Measurements from ENCODE around the gene DYRK1A.
"Not testable (repeated sequence)": the region's sequence is repeated elsewhere in the genome, so short reads cannot be mapped to it uniquely, and the experiment has no call there.

The DYRK1A gene

DNA sequence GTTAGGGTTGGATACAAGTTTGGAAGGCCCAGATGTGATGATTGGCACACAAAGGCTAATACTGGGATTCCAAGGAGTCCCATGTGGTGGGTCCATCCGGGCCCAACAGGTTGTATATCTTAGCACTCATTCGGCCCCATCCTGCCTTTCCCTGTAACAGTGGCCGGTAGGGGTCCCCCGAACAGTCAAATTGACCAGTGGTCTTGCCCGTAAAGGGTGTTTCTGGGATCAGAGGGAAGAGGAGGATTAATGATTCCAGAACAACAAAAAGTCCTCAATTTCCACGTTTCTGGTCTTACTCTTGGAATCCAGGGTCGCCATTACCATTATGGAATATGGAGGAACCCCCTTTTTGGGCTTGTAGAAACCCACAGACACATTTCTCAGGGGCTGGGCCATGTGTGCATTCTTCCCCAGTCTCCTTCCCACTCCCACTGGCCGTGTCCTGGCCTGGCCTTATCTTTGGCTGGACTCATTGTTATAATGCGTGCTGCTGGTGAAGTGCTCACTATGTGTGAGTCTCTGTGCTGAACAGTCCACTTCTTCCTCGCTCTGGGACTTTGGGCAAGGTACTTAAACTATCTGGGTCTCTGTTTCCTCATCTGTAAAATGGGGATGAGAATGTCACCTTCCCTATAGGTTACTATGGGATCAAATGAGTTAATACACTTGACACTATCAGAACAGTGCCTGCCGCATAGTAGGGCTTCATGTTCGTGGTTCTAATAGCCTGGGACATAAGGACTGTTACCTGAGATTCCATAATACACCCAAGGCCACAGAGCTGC lies 161.8 kb downstream of the DYRK1A start:
- no peak for DNase-seq (ENCODE audit: low spot score)

DNA sequence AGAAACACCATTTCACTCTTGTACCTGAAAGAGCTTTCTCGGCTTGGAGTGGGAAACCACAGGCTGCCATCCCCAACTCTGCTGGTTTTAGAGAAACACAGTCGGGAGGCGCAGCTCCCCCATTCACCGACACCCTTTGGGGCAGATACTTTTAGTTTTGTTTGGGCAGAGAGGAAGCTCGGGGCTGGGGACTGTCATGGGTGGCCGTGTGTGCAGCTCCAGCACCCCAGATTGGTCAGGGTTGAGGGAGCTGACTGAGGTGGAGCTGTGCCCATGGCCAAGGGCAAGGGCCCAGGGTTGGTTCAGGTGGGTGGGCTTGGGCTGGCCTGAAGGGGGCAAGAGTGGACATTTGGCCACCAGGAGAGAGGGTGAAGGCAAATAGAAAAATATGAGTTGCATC lies 163.1 kb downstream of the DYRK1A start:
- DNase-seq (ENCODE audit: low spot score) = no peak

DNA sequence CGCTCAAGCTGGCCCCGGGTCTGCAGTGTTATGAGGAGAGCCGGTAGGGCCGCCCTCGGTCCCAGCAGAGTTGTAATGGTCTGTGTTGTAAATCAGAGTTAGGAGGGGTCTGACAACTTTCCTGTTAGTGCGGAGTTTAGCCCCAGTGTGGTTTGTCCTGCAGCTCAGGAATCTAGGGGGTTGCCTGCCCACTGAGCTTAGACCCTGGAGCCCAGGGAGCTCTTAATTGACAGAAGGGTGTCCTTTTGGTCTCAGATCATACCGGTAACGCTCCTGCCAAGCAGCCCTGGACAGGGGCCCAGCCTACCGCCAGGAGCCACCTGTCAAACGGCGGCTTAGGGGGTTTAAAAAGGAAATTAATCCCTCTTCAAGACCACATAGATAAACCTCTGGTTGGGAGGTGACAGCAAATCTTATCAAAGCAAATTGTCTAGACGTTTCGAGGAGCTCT lies 164.4 kb downstream of the DYRK1A start:
- no peak for DNase-seq (ENCODE audit: low spot score)

DNA sequence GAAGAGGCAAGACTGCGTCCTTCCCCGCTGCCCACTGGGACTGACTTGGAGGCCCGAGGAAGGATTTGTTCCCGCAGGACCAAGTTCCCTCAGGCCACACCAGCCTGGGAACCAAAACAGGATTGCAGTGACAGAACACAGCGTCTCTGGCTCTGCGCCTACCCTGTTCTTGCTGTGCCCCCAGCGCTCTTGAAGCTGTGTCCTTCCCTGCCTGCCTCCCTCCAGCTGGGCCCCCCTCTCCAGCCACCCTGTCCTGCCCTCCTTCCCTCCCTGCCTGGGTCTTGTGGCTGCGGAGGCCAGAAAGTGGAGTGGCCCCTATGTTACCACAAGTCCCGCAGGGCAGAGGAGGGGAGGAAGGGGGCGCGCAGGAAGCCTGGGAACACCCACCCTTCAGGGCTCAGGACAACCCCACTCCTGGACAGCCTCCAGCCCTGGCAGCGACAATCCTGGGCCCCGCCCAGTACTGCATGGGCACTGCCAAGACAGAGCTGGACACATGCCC lies 164.9 kb downstream of the DYRK1A start:
- DNase-seq (ENCODE audit: low spot score) = no peak

DNA sequence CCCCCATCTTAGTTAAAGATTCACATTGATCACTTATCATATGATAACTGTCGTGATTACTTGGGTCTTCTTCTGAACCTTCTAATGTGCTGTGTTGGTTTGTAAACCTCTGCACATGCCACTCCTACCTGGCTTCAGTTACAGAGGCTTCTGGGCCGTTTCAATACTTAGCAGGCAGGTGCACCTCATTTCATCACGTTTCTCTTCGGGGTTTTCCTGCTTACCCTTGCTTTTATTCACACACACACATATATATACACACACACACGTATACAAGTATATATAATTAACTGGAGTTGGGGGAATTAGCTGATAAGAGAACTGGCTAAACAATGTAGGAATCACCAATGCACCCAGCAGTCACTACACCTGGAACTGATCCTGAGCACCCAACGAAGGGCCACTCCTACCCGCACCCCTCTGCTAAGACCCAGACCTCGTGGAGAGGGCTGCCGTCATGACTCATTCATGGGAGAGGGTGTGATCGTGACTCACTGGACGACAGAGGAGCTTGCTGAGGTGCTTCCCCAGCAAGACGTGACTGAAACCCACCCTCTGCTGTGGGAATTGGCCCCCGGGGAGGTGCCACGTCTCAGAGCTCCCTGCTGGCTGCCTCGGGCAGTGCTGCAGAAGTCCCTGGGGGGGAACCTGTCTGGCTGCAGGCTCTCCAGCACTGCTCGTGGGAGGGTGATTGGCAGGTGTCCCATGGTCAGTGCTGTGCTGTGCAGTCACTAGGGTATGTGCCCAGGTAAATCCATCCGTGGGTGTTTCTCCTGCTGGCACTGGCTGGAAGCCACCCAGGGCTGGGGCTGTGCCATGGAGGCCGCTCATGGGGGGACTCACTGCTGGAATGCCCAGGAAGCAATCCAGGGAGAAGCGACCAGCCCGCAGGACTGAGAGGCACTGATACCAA lies 166.6 kb downstream of the DYRK1A start:
- no peak for DNase-seq (ENCODE audit: low spot score)

DNA sequence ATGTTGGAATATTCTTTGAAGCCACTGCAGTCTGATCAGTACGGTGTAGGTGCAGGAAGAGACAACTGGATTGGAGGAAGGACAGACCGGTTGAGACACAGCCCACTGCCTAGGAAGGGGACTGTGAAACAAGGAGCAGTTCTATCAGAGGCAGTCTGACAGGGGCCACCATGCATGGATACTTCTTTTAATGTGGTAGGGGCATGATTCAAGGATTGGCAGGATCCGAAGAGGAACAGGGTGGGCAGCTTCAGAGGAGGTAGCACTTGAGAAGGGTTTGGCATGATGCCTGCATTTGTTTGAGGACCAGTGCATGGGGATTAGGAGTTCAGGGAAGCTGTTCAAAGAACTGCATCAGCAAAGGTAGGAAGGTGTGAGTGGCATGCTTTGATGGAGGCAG lies 167.9 kb downstream of the DYRK1A start:
- no peak for DNase-seq (ENCODE audit: low spot score)

DNA sequence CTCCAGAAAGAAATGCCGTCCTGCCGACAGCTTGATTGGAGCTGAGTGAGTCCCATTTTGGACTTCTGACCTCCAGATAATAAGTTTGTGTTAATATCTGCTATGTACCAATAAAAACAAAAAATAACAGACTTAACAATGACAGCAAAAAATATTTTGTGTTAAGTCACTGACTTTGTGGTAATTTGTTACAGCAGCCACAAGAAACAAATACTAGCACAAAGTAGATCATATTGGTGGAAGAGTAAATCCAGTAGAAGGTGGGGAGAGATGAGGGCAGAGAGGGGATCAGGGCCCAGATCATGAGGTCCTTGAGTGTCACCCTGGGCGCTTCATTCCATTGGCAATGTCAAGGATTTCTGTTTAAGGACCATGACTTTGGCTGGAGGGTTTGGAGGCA lies 168.6 kb downstream of the DYRK1A start:
- DNase-seq (ENCODE audit: low spot score) = no peak

GRCh38 chr21:37535672-37536071 lies 169.1 kb downstream of the DYRK1A start:
- DNase-seq (ENCODE audit: low spot score) = no peak

GRCh38 chr21:37536616-37537278 lies 170.2 kb downstream of the DYRK1A start:
- DNase-seq (ENCODE audit: low spot score) = no peak

GRCh38 chr21:37537391-37537996 lies 170.9 kb downstream of the DYRK1A start:
- no peak for DNase-seq (ENCODE audit: low spot score)

- DNase-seq (ENCODE audit: low spot score) = no peak
Measured at GRCh38 chr21:37538971-37539590, 172.5 kb downstream of the DYRK1A start.

- DNase-seq (ENCODE audit: low spot score) = not testable (repeated sequence)
Measured at GRCh38 chr21:37541128-37541527, 174.6 kb downstream of the DYRK1A start.

DNA sequence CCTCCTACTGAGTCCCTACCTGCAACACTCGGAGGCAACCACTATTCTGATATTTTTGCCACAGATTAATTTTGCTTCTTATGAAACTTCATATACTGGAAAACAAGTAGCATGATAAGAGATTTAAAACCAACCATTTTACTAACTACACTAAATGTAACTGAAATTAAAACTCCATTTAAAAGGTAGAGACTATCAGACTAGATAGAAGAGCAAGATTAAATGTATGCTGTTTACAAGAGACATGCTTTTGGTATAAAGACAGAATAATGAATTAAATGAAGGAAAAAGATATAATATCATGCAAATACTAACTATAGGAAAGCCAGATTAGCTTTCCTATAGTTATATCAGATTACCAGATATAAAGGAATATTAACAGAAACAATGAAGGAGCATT lies 175.9 kb downstream of the DYRK1A start:
- DNase-seq (ENCODE audit: low spot score) = no peak

DNA sequence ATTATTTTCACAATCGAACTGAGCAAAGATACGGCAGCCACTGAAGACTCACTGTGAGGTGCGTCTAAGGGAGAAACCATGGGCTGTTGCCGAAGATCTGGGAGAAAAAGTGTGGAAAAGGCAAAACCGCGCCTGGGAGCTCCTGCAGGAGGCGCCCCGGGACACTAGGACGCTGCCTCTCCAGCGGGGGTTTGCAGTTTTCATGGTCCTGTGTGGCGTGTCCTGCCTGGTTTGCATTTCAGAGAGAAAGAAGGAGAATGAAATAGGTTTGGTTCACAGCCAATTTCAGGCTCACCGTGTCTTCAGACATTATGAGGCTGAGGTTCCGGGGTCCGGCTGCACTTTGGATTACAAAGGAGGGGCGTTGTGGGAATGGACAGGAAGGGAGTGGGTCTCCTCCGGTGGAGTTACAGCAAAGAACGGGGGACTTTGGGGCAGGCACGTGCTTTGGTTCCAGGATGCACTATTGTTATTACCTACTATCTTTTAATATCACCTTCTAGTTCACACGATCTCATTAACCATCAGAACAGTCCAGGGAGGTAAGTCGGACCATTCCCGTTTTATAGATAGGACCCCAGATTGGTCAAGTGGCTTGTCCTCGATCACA lies 179.8 kb downstream of the DYRK1A start:
- DNase-seq (ENCODE audit: low spot score) = no peak

- DNase-seq (ENCODE audit: low spot score) = peak; percentile 68
Measured at GRCh38 chr21:37546949-37547614, 180.5 kb downstream of the DYRK1A start.

DNA sequence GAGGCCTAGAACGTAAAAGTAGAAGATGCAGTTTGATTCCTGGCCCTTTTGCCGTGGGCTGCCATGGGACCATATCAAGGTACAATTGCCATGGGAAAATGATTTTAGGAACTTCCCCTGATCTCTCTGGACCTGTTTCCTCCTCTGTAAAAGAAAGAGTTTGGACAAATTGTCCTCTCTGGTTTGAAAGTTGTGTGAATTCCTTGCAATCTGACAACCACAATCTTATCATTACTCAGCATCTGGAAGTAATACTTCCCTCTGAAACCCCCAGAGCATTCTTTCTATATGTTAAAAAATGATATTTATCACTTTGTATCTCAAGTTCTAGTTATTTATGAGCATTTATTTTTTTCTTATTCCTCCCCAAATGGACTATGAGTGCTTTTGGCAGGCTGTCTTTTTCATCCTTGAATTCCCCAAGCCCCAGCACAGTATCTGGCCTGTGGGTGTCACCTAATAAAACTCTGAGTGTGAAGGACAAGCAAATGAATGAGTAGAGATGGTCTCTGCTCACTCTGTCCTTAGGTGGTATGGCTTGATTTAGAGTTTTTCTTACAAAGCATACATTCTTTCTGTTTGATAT lies 181.1 kb downstream of the DYRK1A start:
- DNase-seq (ENCODE audit: low spot score) = no peak

DNA sequence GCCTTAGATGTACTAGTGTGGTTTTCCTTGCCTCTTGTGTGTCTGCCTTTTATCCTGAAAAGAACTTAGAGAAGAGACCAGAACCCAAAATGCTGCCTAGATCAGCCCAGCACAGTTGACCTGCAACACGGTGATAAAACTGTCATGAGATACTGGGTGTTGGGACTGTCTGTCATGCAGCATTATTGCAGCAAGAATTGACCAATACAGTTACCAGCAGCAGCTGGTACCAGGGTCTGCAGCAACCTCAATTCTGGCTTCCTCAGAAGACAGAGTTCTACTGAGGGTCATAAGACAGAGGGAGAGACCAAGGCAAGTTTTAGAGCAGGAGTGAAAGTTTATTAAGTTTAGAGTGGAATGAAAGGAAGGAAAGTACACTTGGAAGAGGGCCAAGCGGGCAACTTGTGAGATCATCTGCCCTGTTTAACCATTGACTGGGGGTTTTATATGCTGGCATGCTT lies 182.0 kb downstream of the DYRK1A start:
- DNase-seq (ENCODE audit: low spot score) = no peak

DNA sequence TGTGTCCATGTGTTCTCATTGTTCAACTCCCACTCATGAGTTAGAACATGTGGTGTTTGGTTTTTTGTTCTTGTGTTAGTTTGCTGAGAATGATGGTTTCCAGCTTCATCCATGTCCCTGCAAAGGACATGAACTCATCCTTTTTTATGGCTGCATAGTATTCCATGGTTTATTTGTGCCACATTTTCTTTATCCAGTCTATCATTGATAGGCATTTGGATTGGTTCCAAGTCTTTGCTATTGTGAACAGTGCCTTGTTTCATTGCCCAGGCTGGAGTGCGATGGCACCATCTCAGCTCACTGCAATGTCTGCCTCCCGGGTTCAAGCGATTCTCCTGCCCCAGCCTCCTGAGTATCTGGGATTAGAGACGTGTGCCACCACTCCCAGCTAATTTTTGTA lies 183.2 kb downstream of the DYRK1A start:
- DNase-seq (ENCODE audit: low spot score) = not testable (repeated sequence)

DNA sequence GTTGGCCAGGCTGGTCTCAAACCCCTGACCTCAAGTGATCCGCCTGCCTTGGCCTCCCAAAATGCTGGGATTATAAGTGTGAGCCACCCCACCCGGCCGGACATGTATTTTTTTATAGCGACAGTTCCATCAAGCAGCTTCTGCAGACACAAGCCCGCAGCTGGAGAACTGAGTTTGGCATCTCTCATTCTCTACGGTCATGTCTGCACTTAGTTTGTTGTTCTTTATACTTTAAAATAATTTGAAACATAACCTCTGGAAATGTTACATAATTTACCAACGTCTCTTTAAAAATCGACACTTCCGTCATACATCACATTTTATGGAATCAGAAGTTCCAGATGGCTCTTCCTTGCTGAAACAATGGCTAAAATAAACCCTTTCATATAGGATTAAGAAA lies 183.6 kb downstream of the DYRK1A start:
- DNase-seq (ENCODE audit: low spot score) = no peak

Measured in kidney capillary endothelial cell (primary cell).